Suprapubic skin (tissue), 4 donors: Measurements from ENCODE around the gene FGFBP2.

Experiments
- EP300 ChIP-seq: sonication (generic); formaldehyde crosslinking; IDR thresholded peaks from one replicate; pipeline ENCODE4 v1.6.1; 2017; ENCODE audit warnings: antibody characterized with exemption
- POLR2A ChIP-seq, 2 donors: fragments of 450-650 bp; IDR thresholded peaks; one replicate each; pipeline ENCODE4 v1.6.1; 2017; ENCODE audit warnings: antibody characterized with exemption in 2 of 2, mild to moderate bottlenecking in 2 of 2, moderate library complexity in 2 of 2
- POLR2AphosphoS5 ChIP-seq, 3 donors: sonication (generic); formaldehyde crosslinking; IDR thresholded peaks; one replicate each; pipeline ENCODE4 v1.6.1; 2017; ENCODE audit warnings: antibody characterized with exemption in 3 of 3
- TF ChIP-seq, protein P1 (sequence below), 2 donors: fragments of 200-600 bp in 1 of 2; fragments of 450-650 bp in 1 of 2; sonication (generic) in 1 of 2; IDR thresholded peaks; one replicate each; pipeline ENCODE4 v1.5.1; 2016 to 2019; ENCODE audit warnings: antibody characterized with exemption in 2 of 2, mild to moderate bottlenecking in 1 of 2, moderate library complexity in 1 of 2

GRCh38 chr4:15989424-15989823 lies 26.4 kb upstream of the FGFBP2 start:
- no peak for TF ChIP-seq POLR2AphosphoS5 (IDR thresholded peaks at IDR 0.05)
- TF ChIP-seq, protein P1, sequence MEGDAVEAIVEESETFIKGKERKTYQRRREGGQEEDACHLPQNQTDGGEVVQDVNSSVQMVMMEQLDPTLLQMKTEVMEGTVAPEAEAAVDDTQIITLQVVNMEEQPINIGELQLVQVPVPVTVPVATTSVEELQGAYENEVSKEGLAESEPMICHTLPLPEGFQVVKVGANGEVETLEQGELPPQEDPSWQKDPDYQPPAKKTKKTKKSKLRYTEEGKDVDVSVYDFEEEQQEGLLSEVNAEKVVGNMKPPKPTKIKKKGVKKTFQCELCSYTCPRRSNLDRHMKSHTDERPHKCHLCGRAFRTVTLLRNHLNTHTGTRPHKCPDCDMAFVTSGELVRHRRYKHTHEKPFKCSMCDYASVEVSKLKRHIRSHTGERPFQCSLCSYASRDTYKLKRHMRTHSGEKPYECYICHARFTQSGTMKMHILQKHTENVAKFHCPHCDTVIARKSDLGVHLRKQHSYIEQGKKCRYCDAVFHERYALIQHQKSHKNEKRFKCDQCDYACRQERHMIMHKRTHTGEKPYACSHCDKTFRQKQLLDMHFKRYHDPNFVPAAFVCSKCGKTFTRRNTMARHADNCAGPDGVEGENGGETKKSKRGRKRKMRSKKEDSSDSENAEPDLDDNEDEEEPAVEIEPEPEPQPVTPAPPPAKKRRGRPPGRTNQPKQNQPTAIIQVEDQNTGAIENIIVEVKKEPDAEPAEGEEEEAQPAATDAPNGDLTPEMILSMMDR (IDR thresholded peaks at IDR 0.05), result no peak
- no peak for TF ChIP-seq EP300
- TF ChIP-seq POLR2A (IDR thresholded peaks at IDR 0.05), result no peak
